Spinal cord (tissue), 10 donors: Measurements from ENCODE around the gene RILP. TPM values are rescaled to one million over a fixed set of nuclear protein-coding genes. Genes with fewer than 3 reads are reported as not detected.

Source experiments
- DNase-seq, 6 donors: peaks; one replicate each; pipeline versions ENCODE4 v3.0.0 to v3.0.0-alpha.2; 2013 to 2015; ENCODE audit warnings: low spot score in 6 of 6, low read depth in 4 of 6
- H3K27ac ChIP-seq: one replicate; pipeline ENCODE4 v1.5.1; 2013; ENCODE audit warnings: low read depth, low read length, control low read depth
- H3K27me3 ChIP-seq: one replicate; pipeline ENCODE4 v1.6.1; 2013; ENCODE audit warnings: low read length; ENCODE audit not compliant: control insufficient read depth, insufficient read depth
- H3K36me3 ChIP-seq: one replicate; pipeline ENCODE4 v1.6.1; 2013; ENCODE audit warnings: low read length; ENCODE audit not compliant: control insufficient read depth, insufficient read depth
- H3K4me1 ChIP-seq: one replicate; pipeline ENCODE4 v1.6.1; 2013; ENCODE audit warnings: low read length; ENCODE audit not compliant: control insufficient read depth, insufficient read depth
- H3K4me3 ChIP-seq: one replicate; pipeline ENCODE4 v1.5.1; 2013; ENCODE audit warnings: low read depth, low read length, control low read depth
- H3K9me3 ChIP-seq: one replicate; pipeline ENCODE4 v1.6.1; 2013; ENCODE audit warnings: low read length; ENCODE audit not compliant: control insufficient read depth, insufficient read depth
- WGBS: methylation state at CpG from one replicate; pipeline ENCODE4 v1.1.5; 2013; ENCODE audit warnings: missing lambda C conversion rate; ENCODE audit not compliant: insufficient coverage; 5-methylcytosine and 5-hydroxymethylcytosine counted together
- polyA plus RNA-seq, 2 donors: library from polyadenylated mRNA; unstranded; fragments of 120-200 nt; gene quantifications; one replicate each; pipeline ENCODE4 v1.2.1, GENCODE V29; 2013; ENCODE audit not compliant: insufficient read length in 2 of 2
- total RNA-seq, 2 donors: library from RNA; depleted of rRNA in 1 of 2; stranded (reverse); fragments of 120-200 nt in 1 of 2; fragments of >200 nt in 1 of 2; gene quantifications; one replicate each; pipeline versions ENCODE4 v1.2.3 to v1.2.4, GENCODE V29; 2013 to 2014
- donor health status: healthy.

Gene RILP
- total and polyA plus RNA-seq, 4 donors: 6.9 to 14.7 (median 8.7) TPM

- peak overlapping the region; percentile 52 for H3K27ac ChIP-seq
- H3K4me1 ChIP-seq: peaks cover 51% of the 10 kb centered on the region
- H3K27me3 ChIP-seq: peaks cover 3% of the 10 kb centered on the region
- no peaks in the 10 kb centered on the region for H3K9me3 ChIP-seq
- peak; percentile 77 to 97 (median 90) for DNase-seq
- H3K4me3 ChIP-seq: peak overlapping the region; percentile 26
- peaks cover 82% of the 10 kb centered on the region for H3K36me3 ChIP-seq
- 2% methylated on average over 86 of the region's 100 CpGs for WGBS
These were observed 463 bp downstream of the RILP start for GRCh38 chr17:1648963-1649843.

GRCh38 chr17:1648173-1648962 is 1.3 kb downstream of the RILP start:
- Histone ChIP-seq H3K36me3 (peaks cover 74% of the 10 kb centered on the region), H3K4me3 (peak overlapping the region; percentile 32), H3K27me3 (peaks cover 3% of the 10 kb centered on the region), H3K9me3 (no peaks in the 10 kb centered on the region), H3K4me1 (peaks cover 55% of the 10 kb centered on the region), H3K27ac (peak overlapping the region; percentile 31)
- 9% methylated on average over 53 of the region's 54 CpGs for WGBS
- DNase-seq: peak in 1 of 6 donors; percentile 46

GRCh38 chr17:1647802-1648171 is 1.9 kb downstream of the RILP start:
- Histone ChIP-seq H3K4me3 (no peak overlapping the region), H3K27ac (peak overlapping the region; percentile 31), H3K4me1 (peaks cover 57% of the 10 kb centered on the region), H3K9me3 (no peaks in the 10 kb centered on the region), H3K36me3 (peaks cover 68% of the 10 kb centered on the region), H3K27me3 (peaks cover 3% of the 10 kb centered on the region)
- DNase-seq: no peak
- WGBS: 81% methylated on average over 11 of the region's 11 CpGs

- DNase-seq: no peak
- Histone ChIP-seq H3K27ac (no peak overlapping the region), H3K36me3 (peaks cover 56% of the 10 kb centered on the region), H3K4me3 (no peak overlapping the region), H3K27me3 (peaks cover 3% of the 10 kb centered on the region), H3K9me3 (no peaks in the 10 kb centered on the region), H3K4me1 (peaks cover 59% of the 10 kb centered on the region)
- 90% methylated on average over 7 of the region's 13 CpGs for WGBS
These were observed 3.3 kb downstream of the RILP start for GRCh38 chr17:1646199-1646875.

- 71% methylated on average over 18 of the region's 25 CpGs for WGBS
- peaks cover 50% of the 10 kb centered on the region for H3K36me3 ChIP-seq
- peak within 1 kb of the TSS; percentile 33 for H3K27ac ChIP-seq
- no peak for DNase-seq
- H3K27me3 ChIP-seq: peaks cover 3% of the 10 kb centered on the region
- H3K4me3 ChIP-seq: peak within 1 kb of the TSS; percentile 21
- H3K9me3 ChIP-seq: no peaks in the 10 kb centered on the region
- peaks cover 63% of the 10 kb centered on the region for H3K4me1 ChIP-seq
These were observed 4.2 kb downstream of the RILP start, which contains the start of gene SCARF1 for GRCh38 chr17:1645207-1646171. SCARF1 (minus strand) TSS chr17:1645732; CDS start chr17:1645697, 35 bp downstream.

GRCh38 chr17:1644493-1645206 is 5.0 kb downstream of the RILP start:
- Histone ChIP-seq H3K27me3 (peaks cover 3% of the 10 kb centered on the region), H3K4me3 (peak overlapping the region; percentile 21), H3K9me3 (no peaks in the 10 kb centered on the region), H3K4me1 (peaks cover 65% of the 10 kb centered on the region), H3K36me3 (peaks cover 48% of the 10 kb centered on the region), H3K27ac (peak overlapping the region; percentile 6)
- DNase-seq: no peak
- WGBS: 73% methylated on average over 12 of the region's 15 CpGs

- Histone ChIP-seq H3K27ac (no peak overlapping the region), H3K36me3 (peaks cover 46% of the 10 kb centered on the region), H3K4me3 (no peak overlapping the region), H3K9me3 (no peaks in the 10 kb centered on the region), H3K4me1 (peaks cover 66% of the 10 kb centered on the region), H3K27me3 (peaks cover 3% of the 10 kb centered on the region)
- no peak for DNase-seq
- WGBS: 48% methylated on average over 13 of the region's 13 CpGs
These were observed 5.6 kb downstream of the RILP start for GRCh38 chr17:1643999-1644492.

GRCh38 chr17:1643293-1643998 is 6.2 kb downstream of the RILP start:
- Histone ChIP-seq H3K9me3 (no peaks in the 10 kb centered on the region), H3K4me1 (peaks cover 70% of the 10 kb centered on the region), H3K27me3 (peaks cover 3% of the 10 kb centered on the region), H3K27ac (no peak overlapping the region), H3K4me3 (no peak overlapping the region), H3K36me3 (peaks cover 51% of the 10 kb centered on the region)
- WGBS: under 1% methylated on average over 81 of the region's 90 CpGs
- peak in 2 of 6 donors; percentile 58 to 66 for DNase-seq
